ENCODE measurements around the gene SPAG9. TPM values are rescaled to one million over a fixed set of nuclear protein-coding genes. Genes with fewer than 3 reads are reported as not detected.
"Not testable (repeated sequence)": the region's sequence is repeated elsewhere in the genome, so short reads cannot be mapped to it uniquely, and the experiment has no call there.

The SPAG9 gene
- total and polyA plus RNA-seq, 12 donors: 20.7 to 65.8 (median 51.6) TPM

DNA sequence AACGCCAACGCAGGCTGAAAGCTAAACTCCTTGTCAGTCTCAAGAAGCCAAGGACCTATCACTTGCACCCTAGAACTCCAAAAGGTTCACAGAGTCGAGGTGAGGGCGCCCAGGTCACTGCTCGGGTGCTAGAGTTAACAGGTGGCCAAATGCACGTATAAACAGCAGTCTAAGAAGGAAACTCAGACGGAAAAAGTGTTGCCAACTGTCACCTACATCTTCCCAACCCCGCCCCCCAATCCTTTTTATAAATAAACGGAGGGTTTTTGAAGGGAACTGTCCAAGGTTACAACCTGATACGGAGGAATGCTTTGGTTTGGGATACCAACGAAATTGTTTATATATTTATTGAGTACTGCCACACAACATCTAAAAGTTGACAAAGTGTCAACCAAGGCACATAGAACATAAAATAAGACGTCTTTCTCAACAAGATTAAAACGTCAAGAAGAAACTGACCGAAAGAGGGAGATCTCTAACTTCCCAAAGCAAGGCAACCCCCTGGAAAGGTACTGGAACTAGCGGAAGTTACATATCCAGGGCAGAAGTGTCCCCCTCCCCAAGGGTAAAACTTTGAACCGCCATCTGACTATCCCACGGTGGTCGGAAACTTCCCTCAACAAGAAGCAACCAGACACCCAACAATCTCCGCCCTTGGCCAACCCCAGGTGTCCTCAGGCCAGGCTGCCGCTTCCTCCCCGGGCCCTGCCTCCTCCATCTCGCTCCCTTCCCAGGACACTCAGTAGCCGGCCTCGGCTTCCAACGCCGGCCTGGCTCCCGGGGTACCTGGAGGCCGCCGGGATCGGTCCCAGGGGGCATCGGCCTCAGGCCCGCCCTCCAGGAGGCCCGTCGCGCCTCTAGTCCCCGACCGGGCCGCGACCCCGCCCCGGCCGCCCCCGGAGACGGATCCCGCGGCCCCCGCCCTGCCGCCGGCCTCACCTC, 982 bp downstream of the SPAG9 start:
- 1 to 2% methylated on average over 40 to 49 of the region's 49 CpGs for WGBS, 2 donors
- peak in 5 of 8 donors; percentile 8 to 25 (median 12) for ATAC-seq
- Histone ChIP-seq H3K36me3 (no peaks in the 10 kb centered on the region), H3K4me1 (peaks cover 9 to 47% (median 29%) of the 10 kb centered on the region in 9 donors), H3K9me3 (no peaks in the 10 kb centered on the region), H3K27ac (peak overlapping the region; percentile 94 to 100 (median 98)), H3K4me3 (peak overlapping the region; percentile 74 to 99 (median 98)), H3K27me3 (no peaks in the 10 kb centered on the region)
- TF ChIP-seq, protein P1, sequence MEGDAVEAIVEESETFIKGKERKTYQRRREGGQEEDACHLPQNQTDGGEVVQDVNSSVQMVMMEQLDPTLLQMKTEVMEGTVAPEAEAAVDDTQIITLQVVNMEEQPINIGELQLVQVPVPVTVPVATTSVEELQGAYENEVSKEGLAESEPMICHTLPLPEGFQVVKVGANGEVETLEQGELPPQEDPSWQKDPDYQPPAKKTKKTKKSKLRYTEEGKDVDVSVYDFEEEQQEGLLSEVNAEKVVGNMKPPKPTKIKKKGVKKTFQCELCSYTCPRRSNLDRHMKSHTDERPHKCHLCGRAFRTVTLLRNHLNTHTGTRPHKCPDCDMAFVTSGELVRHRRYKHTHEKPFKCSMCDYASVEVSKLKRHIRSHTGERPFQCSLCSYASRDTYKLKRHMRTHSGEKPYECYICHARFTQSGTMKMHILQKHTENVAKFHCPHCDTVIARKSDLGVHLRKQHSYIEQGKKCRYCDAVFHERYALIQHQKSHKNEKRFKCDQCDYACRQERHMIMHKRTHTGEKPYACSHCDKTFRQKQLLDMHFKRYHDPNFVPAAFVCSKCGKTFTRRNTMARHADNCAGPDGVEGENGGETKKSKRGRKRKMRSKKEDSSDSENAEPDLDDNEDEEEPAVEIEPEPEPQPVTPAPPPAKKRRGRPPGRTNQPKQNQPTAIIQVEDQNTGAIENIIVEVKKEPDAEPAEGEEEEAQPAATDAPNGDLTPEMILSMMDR (IDR thresholded peaks at IDR 0.05): peak in 6 of 9 donors; percentile 11 to 56 (median 32)
- intact Hi-C loops (cut with DNase I): loop anchor here in 5 of 10 donors (1.0 to 5.0 kb wide), 4 partner anchors 33 to 253 kb away; partner anchors contain the start of genes NME1 (in 4 of the 5) and TOB1 (in 1 of the 5)
- peak; percentile 39 to 49 for DNase-seq

- DNase-seq: peak in 1 of 2 donors; percentile 21
These were observed 2.1 kb downstream of the SPAG9 start for GRCh38 chr17:51118330-51119195.

GRCh38 chr17:51115179-51115578, 5.5 kb downstream of the SPAG9 start:
- Histone ChIP-seq H3K4me1 (peaks cover 13 to 58% (median 42%) of the 10 kb centered on the region in 9 donors), H3K36me3 (peaks cover 0 to 9% (median 0%) of the 10 kb centered on the region in 9 donors), H3K4me3 (no peak overlapping the region), H3K27me3 (no peaks in the 10 kb centered on the region), H3K27ac (no peak overlapping the region), H3K9me3 (no peaks in the 10 kb centered on the region)
- TF ChIP-seq, protein P1 (IDR thresholded peaks at IDR 0.05): no peak
- intact Hi-C loops (cut with DNase I): loop anchor here in 1 of 10 donors (5.0 kb wide), 1 partner anchor 58 kb away; no protein-coding TSS in a partner anchor
- 89 to 93% methylated on average over 4 of the region's 4 CpGs for WGBS, 2 donors
- no peak for DNase-seq
- no peak for ATAC-seq

More at GRCh38 chr17:51118330-51119195, 2.1 kb downstream of the SPAG9 start:
- Histone ChIP-seq H3K4me3 (peak overlapping the region in 8 of 10 donors; percentile 92 to 99 (median 98)), H3K9me3 (no peaks in the 10 kb centered on the region), H3K27ac (peak overlapping the region in 7 of 10 donors; percentile 10 to 100 (median 96)), H3K4me1 (peaks cover 9 to 47% (median 29%) of the 10 kb centered on the region in 9 donors), H3K36me3 (no peaks in the 10 kb centered on the region), H3K27me3 (no peaks in the 10 kb centered on the region)
- TF ChIP-seq, protein P1 (IDR thresholded peaks at IDR 0.05): no peak
- intact Hi-C loops (cut with DNase I): loop anchor here in 2 of 10 donors (2.0 to 5.0 kb wide), 2 partner anchors 34 to 61 kb away; partner anchors contain the start of gene NME1 (in 1 of the 2)
- ATAC-seq: no peak
- WGBS, 2 donors: 40 to 42% methylated on average over 14 of the region's 14 CpGs

DNA sequence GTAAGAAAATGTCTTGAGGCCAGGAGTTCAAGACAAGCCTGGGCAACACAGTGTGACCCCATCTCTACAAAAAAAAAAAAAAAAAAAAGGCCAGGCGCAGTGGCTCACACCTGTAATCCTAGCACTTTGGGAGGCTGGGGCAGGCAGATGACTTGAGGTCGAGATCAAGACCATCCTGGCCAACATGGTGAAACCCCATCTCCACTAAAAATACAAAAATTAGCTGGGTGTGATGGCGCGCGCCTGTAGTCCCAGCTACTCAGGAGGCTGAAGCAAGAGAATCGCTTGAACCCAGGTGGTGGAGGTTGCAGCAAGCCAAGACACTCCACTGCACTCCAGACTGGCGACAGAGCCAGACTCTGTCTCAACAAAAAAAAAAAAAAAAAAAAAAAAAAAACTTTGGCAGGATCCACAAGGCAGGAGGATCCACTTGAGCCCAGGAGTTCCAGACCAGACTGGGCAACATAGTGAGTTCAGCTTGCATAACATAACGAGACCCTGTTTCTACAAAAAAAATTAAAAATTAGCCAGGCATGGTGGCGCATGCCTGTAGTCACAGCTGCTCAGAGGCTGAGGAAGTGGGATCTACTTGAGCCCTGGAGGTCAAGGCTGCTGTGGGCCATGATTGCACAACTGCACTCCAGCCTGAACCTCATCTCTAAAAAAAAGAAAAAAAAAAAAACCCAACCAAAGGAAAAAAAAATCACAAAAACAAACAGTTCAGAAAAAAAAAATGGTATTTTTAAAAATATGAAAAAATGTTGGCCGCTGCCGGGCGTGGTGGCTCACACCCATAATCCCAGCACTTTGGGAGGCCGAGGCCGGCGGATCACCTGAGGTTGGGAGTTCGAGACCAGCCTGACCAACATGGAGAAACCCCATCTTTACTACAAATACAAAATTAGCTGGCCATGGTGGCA, 8.1 kb downstream of the SPAG9 start:
- H3K27me3 ChIP-seq; intact Hi-C loops (cut with DNase I); H3K9me3 ChIP-seq; H3K4me3 ChIP-seq: not testable (repeated sequence)
- ATAC-seq (peak; percentile 76 to 92 (median 85)), DNase-seq (peak; percentile 39 to 41)
- Histone ChIP-seq H3K36me3 (peaks cover 0 to 12% (median 0%) of the 10 kb centered on the region in 9 donors), H3K4me1 (peaks cover under 1 to 41% (median 22%) of the 10 kb centered on the region in 9 donors), H3K27ac (peak overlapping the region in 7 of 10 donors; percentile 17 to 62 (median 32))
- 79 to 85% methylated on average over 16 of the region's 16 CpGs for WGBS, 2 donors
